SK-N-MC (cell line): ENCODE results near the gene VPS33A.

Source experiments
- EZH2 ChIP-seq: fragments of 200-600 bp; sonication (generic); IDR thresholded peaks from one replicate; pipeline ENCODE4 v1.6.1; 2017; ENCODE audit warnings: antibody characterized with exemption
- POLR2AphosphoS5 ChIP-seq: IDR thresholded peaks from 2 replicates; pipeline ENCODE4 v1.6.1; 2012; ENCODE audit warnings: mild to moderate bottlenecking, low read depth, low read length, borderline replicate concordance

DNA sequence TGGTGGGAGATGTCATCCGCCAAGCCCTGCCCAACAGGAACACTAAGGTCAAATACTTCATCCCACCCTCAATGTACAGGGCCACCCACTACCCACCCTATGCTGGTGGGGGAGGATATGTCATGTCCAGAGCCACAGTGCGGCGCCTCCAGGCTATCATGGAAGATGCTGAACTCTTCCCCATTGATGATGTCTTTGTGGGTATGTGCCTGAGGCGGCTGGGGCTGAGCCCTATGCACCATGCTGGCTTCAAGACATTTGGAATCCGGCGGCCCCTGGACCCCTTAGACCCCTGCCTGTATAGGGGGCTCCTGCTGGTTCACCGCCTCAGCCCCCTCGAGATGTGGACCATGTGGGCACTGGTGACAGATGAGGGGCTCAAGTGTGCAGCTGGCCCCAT, 59.3 kb downstream of the VPS33A start:
- TF ChIP-seq POLR2AphosphoS5 (no peak), EZH2 (no peak)
